GM12878 (cell line): ENCODE results near the gene TTC33.

Source experiments
- EGR1 ChIP-seq, 2 experiments: IDR thresholded peaks; 1 replicate in 1 of 2; 2 replicates in 1 of 2; pipeline ENCODE4 v1.6.1; 2011 to 2012; ENCODE audit warnings: low read depth in 2 of 2, low read length in 2 of 2, borderline replicate concordance in 1 of 2, mild to moderate bottlenecking in 1 of 2, moderate library complexity in 1 of 2
- EP300 ChIP-seq, 2 experiments: fragments of 150-350 bp in 1 of 2; IDR thresholded peaks; 2 replicates each; pipeline ENCODE4 v1.6.1; 2011 to 2012; ENCODE audit warnings: low read depth in 2 of 2, low read length in 2 of 2, borderline replicate concordance in 1 of 2, improper control_type of control experiment in 1 of 2, inconsistent platforms in 1 of 2; ENCODE audit not compliant: control insufficient read depth in 1 of 2
- MAX ChIP-seq: IDR thresholded peaks from 2 replicates; pipeline ENCODE4 v1.6.1; 2012; ENCODE audit warnings: low read depth, low read length, improper control_type of control experiment
- PAX5 ChIP-seq: IDR thresholded peaks from 2 replicates; pipeline ENCODE4 v1.6.1; 2011; ENCODE audit warnings: low read depth, low read length, borderline replicate concordance
- POLR2A ChIP-seq: IDR thresholded peaks from 2 replicates; pipeline ENCODE4 v1.6.1; 2011; ENCODE audit warnings: low read depth, mild to moderate bottlenecking, low read length
- RAD21 ChIP-seq: IDR thresholded peaks from 2 replicates; pipeline ENCODE4 v1.6.1; 2011; ENCODE audit warnings: mild to moderate bottlenecking, low read depth, low read length, moderate library complexity; ENCODE audit not compliant: insufficient read depth

- no peak for TF ChIP-seq EP300 (IDR thresholded peaks at IDR 0.05; ENCODE audit: borderline replicate concordance in 1 of 2, control insufficient read depth in 1 of 2, low read depth in 2 of 2, low read length in 2 of 2)
- no peak for TF ChIP-seq MAX
- TF ChIP-seq POLR2A, result no peak
- TF ChIP-seq EGR1 (IDR thresholded peaks at IDR 0.05; ENCODE audit: borderline replicate concordance in 1 of 2, low read depth in 2 of 2, low read length in 2 of 2), result no peak
- no peak for TF ChIP-seq RAD21
- TF ChIP-seq PAX5, result no peak
These were observed 101.3 kb downstream of the TTC33 start for GRCh38 chr5:40654377-40654991.
